T-helper 1 cell (primary cell): ENCODE results near the gene WDR27.

Experiments used
- DNase-seq, 5 donors: peaks; one replicate each; pipeline ENCODE4 v3.0.0-alpha.2; 2012 to 2020

Gene WDR27

GRCh38 chr6:169591616-169592015 is 110.2 kb downstream of the WDR27 start:
- no peak for DNase-seq

GRCh38 chr6:169590376-169590939 is 111.4 kb downstream of the WDR27 start:
- no peak for DNase-seq

- peak in 1 of 5 donors; percentile 3 for DNase-seq
Measured at GRCh38 chr6:169589699-169590257, 112.1 kb downstream of the WDR27 start.

GRCh38 chr6:169589293-169589692 is 112.5 kb downstream of the WDR27 start:
- DNase-seq: peak in 1 of 5 donors; percentile 39

GRCh38 chr6:169587975-169588374 is 113.9 kb downstream of the WDR27 start:
- no peak for DNase-seq

GRCh38 chr6:169583886-169584541 is 117.8 kb downstream of the WDR27 start:
- peak in 1 of 5 donors; percentile 48 for DNase-seq

- DNase-seq: no peak
Measured at GRCh38 chr6:169579407-169580111, 122.3 kb downstream of the WDR27 start.

GRCh38 chr6:169577974-169578373 is 123.9 kb downstream of the WDR27 start:
- DNase-seq: no peak

GRCh38 chr6:169577236-169577635 is 124.6 kb downstream of the WDR27 start:
- no peak for DNase-seq

GRCh38 chr6:169575821-169576220 is 126.0 kb downstream of the WDR27 start:
- DNase-seq: no peak

- DNase-seq: no peak
Measured at GRCh38 chr6:169575365-169575764, 126.5 kb downstream of the WDR27 start.

GRCh38 chr6:169574420-169574819 is 127.4 kb downstream of the WDR27 start:
- DNase-seq: no peak

- DNase-seq: no peak
Measured at GRCh38 chr6:169573883-169574282, 127.9 kb downstream of the WDR27 start.

GRCh38 chr6:169571123-169571962 is 130.5 kb downstream of the WDR27 start:
- DNase-seq: no peak

GRCh38 chr6:169568314-169569087 is 133.3 kb downstream of the WDR27 start:
- no peak for DNase-seq

- DNase-seq: no peak
Measured at GRCh38 chr6:169567819-169568218, 134.0 kb downstream of the WDR27 start.

- no peak for DNase-seq
Measured at GRCh38 chr6:169566961-169567750, 134.7 kb downstream of the WDR27 start.

GRCh38 chr6:169566319-169566718 is 135.5 kb downstream of the WDR27 start:
- DNase-seq: no peak

GRCh38 chr6:169564453-169565240 is 137.2 kb downstream of the WDR27 start:
- DNase-seq: no peak

- DNase-seq: no peak
Measured at GRCh38 chr6:169561665-169562064, 140.2 kb downstream of the WDR27 start.
